ELF-1 (cell line): ENCODE data around the gene MLST8.
"Not testable (repeated sequence)": the region's sequence is repeated elsewhere in the genome, so short reads cannot be mapped to it uniquely, and the experiment has no call there.

Source experiments
- DNase-seq: peaks from one replicate; pipeline ENCODE4 v3.0.0-alpha.2; 2016; ENCODE audit warnings: low read depth, low spot score

Gene MLST8

DNA sequence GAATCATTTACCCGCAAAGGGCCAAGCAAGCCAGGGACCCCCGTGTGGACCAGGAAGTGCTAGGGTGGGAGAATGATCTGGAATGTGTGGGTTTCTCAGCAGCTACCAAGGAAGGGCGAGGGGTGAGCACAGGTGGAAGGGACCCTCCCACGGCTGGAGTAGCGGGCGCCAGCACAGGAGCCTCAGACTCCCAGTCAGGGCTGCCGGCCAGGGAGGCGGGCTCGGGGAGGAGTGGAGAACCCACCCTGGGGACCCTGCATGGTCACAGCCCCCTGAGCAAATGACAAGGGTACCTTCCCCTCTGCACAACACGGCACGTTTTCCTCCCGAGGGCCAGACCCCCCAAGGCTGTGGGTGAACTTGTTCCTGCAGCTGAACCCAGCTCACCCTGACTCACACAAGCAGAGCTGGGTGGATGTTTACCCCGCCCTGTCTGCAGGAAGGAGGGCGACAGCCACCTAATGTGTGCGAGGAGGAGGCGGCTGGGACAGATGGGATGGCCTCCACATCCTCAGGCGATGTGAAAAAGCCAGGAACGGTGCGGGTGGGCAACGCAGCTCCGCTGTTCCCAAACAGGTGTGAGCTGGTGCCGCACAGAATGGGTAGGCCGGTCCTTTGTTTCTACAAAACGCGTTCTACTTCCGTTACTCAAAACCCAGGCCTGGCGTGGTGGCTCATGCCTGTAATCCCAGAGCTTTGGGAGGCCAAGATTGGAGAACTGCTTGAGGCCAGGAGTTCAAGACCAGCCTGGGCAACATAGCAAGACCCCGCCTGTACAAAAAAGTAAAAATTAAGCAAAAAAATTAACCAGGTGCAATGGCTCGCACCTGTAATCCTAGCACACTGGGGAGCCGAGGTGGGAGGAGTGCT is 39.9 kb downstream of the MLST8 start:
- no peak for DNase-seq

- no peak for DNase-seq
These were observed 41.1 kb downstream of the MLST8 start for GRCh38 chr16:2246301-2246885.

DNA sequence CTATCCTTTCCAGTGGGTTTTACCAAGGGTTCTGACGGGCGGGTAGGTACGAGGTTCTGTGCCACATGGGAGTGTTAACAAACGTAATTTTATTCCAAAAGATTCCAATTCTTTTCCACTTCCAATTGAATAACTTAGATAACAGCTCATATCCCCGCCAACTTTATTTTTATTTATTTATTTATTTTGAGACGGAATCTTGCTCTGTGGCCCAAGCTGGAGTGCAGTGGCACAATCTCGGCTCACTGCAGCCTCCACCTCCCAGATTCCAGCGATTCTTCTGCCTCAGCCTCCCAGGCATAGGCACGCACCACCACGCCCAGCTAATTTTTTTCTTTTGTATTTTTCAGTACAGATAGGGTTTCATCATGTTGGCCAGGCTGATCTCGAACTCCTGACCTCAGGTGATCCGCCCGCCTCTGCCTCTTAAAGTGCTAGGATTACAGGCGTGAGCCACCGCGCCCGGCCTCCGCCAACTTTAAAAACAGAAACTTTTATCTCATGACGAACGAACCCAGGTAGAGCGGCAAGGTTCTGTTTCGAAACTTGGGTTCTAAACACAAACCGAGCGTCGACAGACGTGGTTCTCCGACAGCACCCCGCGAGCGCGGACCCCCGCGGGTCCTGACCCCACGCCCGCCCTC is 45.5 kb downstream of the MLST8 start:
- DNase-seq = peak; percentile 47

GRCh38 chr16:2251296-2252111 is 46.2 kb downstream of the MLST8 start, which contains the start of gene ECI1:
ECI1 (minus strand) TSS chr16:2251587; CDS start chr16:2251566, 21 bp downstream.
- peak; percentile 98 for DNase-seq

DNA sequence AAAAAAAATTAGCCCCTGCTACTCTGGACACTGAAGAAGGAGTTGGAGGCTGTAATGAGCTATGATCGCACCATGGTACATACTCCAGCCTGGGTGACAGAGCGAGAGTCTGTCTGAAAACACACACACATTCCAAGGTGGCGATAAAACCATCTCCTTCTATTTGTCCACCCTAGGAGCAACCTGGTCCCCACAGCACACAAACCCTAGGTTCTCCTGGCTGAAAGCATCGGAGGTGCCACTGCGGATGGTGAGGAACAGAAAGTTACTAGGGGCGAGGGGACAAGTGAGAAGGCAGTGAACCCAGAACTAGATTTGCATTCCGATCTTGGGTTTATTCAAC is 47.5 kb downstream of the MLST8 start:
- DNase-seq = no peak

GRCh38 chr16:2253293-2253692 is 48.0 kb downstream of the MLST8 start:
- DNase-seq = no peak

- DNase-seq = no peak
These were observed 51.4 kb downstream of the MLST8 start for GRCh38 chr16:2256531-2257140.

DNA sequence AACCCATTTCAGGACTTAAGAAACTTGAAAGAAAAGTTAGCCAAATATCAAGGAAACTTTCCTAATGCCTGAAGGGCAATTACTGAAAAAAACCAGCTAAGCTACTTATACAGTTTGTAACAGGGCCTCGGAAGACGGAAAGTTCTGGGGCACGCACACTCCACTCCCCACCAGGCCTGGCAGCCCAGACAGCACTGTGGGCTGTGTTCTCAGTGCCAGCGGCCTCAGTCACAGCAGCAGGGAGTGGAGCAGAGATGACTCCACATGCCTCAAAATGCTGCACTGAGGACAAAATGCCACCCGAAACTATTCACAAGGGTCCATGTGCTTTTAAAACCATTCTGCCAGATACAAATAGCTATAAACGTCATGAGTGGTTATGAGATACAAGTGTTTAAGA is 52.5 kb downstream of the MLST8 start:
- no peak for DNase-seq

DNA sequence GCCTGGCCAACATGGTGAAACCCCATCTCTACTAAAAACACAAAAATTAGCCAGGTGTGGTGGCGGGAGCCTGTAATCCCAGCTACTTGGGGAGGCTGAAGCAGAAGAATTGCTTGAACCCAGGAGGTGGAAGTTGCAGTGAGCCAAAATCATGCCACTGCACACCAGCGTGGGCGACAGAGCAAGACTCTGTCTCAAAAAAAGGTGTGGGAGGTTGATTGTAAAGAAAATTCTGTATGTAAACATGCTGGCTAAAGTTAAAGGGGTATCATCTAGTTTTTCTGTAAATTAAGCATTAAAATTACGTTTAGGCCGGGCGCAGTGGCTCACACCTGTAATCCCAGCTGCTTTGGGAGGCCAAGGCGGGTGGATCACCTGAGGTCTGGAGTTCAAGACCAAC is 53.3 kb downstream of the MLST8 start:
- DNase-seq = not testable (repeated sequence)
